ENCODE measurements around the gene MRAS. TPM values are rescaled to one million over a fixed set of nuclear protein-coding genes. Genes with fewer than 3 reads are reported as not detected.

The MRAS gene
- total and polyA plus RNA-seq, 2 of the 8 experiments (the other 6 are each of a cell fraction or from before 2014, with no cell fraction given): 10.6 to 16.2 TPM

- Histone ChIP-seq H4K5ac (ENCODE audit: insufficient read length, low read depth, low read length) (no peak overlapping the region), H3K27ac (ENCODE audit: low read depth, low read length) (no peak overlapping the region), H2BK5ac (ENCODE audit: low read depth, low read length) (no peak overlapping the region), H2BK15ac (ENCODE audit: low read length) (no peak overlapping the region), H3K4ac (replicated peaks; ENCODE audit: insufficient read length, low read depth, low read length) (no peak overlapping the region), H4K8ac (ENCODE audit: extremely low read depth, insufficient read depth, low read length) (no peak overlapping the region), H3K14ac (ENCODE audit: insufficient read length) (no peak overlapping the region), H3K79me2 (ENCODE audit: control insufficient read depth in 1 of 2, insufficient read depth in 2 of 2, low read length in 2 of 2) (no peaks in the 10 kb centered on the region), H3K18ac (ENCODE audit: extremely low read depth, low read length) (no peak overlapping the region), H2BK20ac (ENCODE audit: low read length) (no peak overlapping the region), H2AK5ac (ENCODE audit: low read depth, low read length) (no peak overlapping the region), H4K20me1 (replicated peaks in 1 of 2; ENCODE audit: control insufficient read depth in 1 of 2, insufficient read depth in 2 of 2, low read length in 2 of 2) (no peaks in the 10 kb centered on the region), H4K91ac (replicated peaks; ENCODE audit: insufficient read length, low read length) (no peak overlapping the region), H2BK12ac (ENCODE audit: low read depth, low read length) (no peak overlapping the region), H3K9ac (replicated peaks in 1 of 4; ENCODE audit: extremely low read depth in 1 of 4, low read depth in 3 of 4, low read length in 3 of 4) (no peak overlapping the region), H3K9me3 (ENCODE audit: insufficient read depth in 2 of 2, low read depth in 1 of 2, low read length in 1 of 2) (no peaks in the 10 kb centered on the region; a peak in 2 of 4 replicates), H2BK120ac (replicated peaks; ENCODE audit: low read depth, low read length) (no peak overlapping the region), H3K4me1 (replicated peaks in 1 of 4; ENCODE audit: control insufficient read depth in 3 of 4, insufficient read depth in 4 of 4, low read length in 3 of 4) (no peaks in the 10 kb centered on the region), H3K4me2 (ENCODE audit: insufficient read depth in 1 of 2, low read depth in 2 of 2, low read length in 2 of 2) (no peak overlapping the region), H3K23ac (ENCODE audit: insufficient read length) (no peak overlapping the region), H3K27me3 (replicated peaks in 1 of 4; ENCODE audit: control insufficient read depth in 3 of 4, extremely low read depth in 1 of 4, insufficient read depth in 3 of 4, low read length in 3 of 4) (no peaks in the 10 kb centered on the region), H3K56ac (replicated peaks; ENCODE audit: insufficient read length, low read depth, low read length) (no peak overlapping the region), H3K79me1 (ENCODE audit: low read depth, low read length) (no peaks in the 10 kb centered on the region), H3K36me3 (ENCODE audit: control insufficient read depth in 2 of 4, insufficient read depth in 4 of 4, low read length in 3 of 4) (no peaks in the 10 kb centered on the region), H3K23me2 (ENCODE audit: low read depth, low read length) (no peaks in the 10 kb centered on the region), H3K4me3 (ENCODE audit: extremely low read depth in 1 of 4, insufficient read depth in 2 of 4, low read depth in 3 of 4, low read length in 4 of 4) (no peak overlapping the region), H2AFZ (ENCODE audit: low read length) (no peak overlapping the region)
- DNase-seq (ENCODE audit: low read depth in 1 of 2, low spot score in 2 of 2) (no peak), FAIRE-seq (no peak)
- POLR2A ChIA-PET (ENCODE audit: partially characterized antibody): no interaction called here
- CTCF ChIA-PET (ENCODE audit: partially characterized antibody): no interaction called here
- TF ChIP-seq JUN (IDR thresholded peaks at IDR 0.05; ENCODE audit: low read depth, low read length): no peak
- no peak for TF ChIP-seq RXRA (IDR thresholded peaks at IDR 0.05; ENCODE audit: insufficient read depth, low read depth, low read length)
- no peak for TF ChIP-seq MAFK (IDR thresholded peaks at IDR 0.05; ENCODE audit: low read depth, low read length)
- TF ChIP-seq, protein P1, sequence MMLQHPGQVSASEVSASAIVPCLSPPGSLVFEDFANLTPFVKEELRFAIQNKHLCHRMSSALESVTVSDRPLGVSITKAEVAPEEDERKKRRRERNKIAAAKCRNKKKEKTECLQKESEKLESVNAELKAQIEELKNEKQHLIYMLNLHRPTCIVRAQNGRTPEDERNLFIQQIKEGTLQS (IDR thresholded peaks at IDR 0.05; ENCODE audit: insufficient read depth, low read depth, low read length): no peak
- no peak for TF ChIP-seq JUND (IDR thresholded peaks at IDR 0.05; ENCODE audit: low read length)
- no peak for TF ChIP-seq HDAC2 (IDR thresholded peaks at IDR 0.05; ENCODE audit: borderline replicate concordance in 1 of 2, low read depth in 2 of 2, low read length in 2 of 2)
- TF ChIP-seq EZH2 (IDR thresholded peaks at IDR 0.05; ENCODE audit: low read depth, low read length, severe bottlenecking): no peak
- no peak for TF ChIP-seq SP4 (IDR thresholded peaks at IDR 0.05; ENCODE audit: low read length)
- 88% methylated on average over 4 of the region's 4 CpGs; no CpG with 5 or more reads in 1 of the 2 experiments for WGBS, 2 experiments (ENCODE audit: extremely low coverage in 1 of 2, insufficient coverage in 1 of 2, insufficient read length in 1 of 2, insufficient replicate concordance in 2 of 2, low coverage in 1 of 2, low lambda C conversion rate in 2 of 2, missing lambda C conversion rate in 1 of 2)
Observed at GRCh38 chr3:138310494-138310893, 37.9 kb upstream of the MRAS start.
